Keratinocyte (primary cell): ENCODE data around the gene LMBR1. TPM values are rescaled to one million over a fixed set of nuclear protein-coding genes. Genes with fewer than 3 reads are reported as not detected.

Experiments used
- DNase-seq: peaks from one replicate; pipeline ENCODE4 v3.0.0-alpha.2; 2011; ENCODE audit warnings: low read depth, missing footprints, low spot score
- FAIRE-seq: peaks from 2 replicates; lab custom pipeline; 2011; peaks lifted over from hg19 to GRCh38; lab: Jason Lieb, UNC
- H2AFZ ChIP-seq: 2 replicates; pipeline ENCODE4 v1.6.0; 2012; ENCODE audit warnings: low read length, control low read depth, inconsistent platforms; ENCODE audit not compliant: control insufficient read depth
- H3K27ac ChIP-seq: 2 replicates; pipeline ENCODE4 v1.5.1; 2011; ENCODE audit warnings: low read length; ENCODE audit not compliant: control insufficient read depth, insufficient read depth
- H3K27me3 ChIP-seq: 3 replicates; pipeline ENCODE4 v1.6.0; 2011; ENCODE audit warnings: low read length; ENCODE audit not compliant: control insufficient read depth, insufficient read depth; ENCODE audit errors: extremely low read depth
- H3K36me3 ChIP-seq, 2 experiments: 2 replicates in 1 of 2; 3 replicates in 1 of 2; pipeline ENCODE4 v1.5.1; 2011; ENCODE audit warnings: low read length in 2 of 2, mild to moderate bottlenecking in 1 of 2; ENCODE audit not compliant: control insufficient read depth in 2 of 2, insufficient read depth in 2 of 2; ENCODE audit errors: extremely low read depth in 1 of 2
- H3K4me1 ChIP-seq: 3 replicates; pipeline ENCODE4 v1.5.1; 2011; ENCODE audit warnings: low read length; ENCODE audit not compliant: control insufficient read depth, insufficient read depth; ENCODE audit errors: extremely low read depth
- H3K4me2 ChIP-seq: 3 replicates; pipeline ENCODE4 v1.6.0; 2011; ENCODE audit warnings: low read depth, low read length; ENCODE audit not compliant: control insufficient read depth, insufficient read depth; ENCODE audit errors: extremely low read depth
- H3K4me3 ChIP-seq, 3 experiments: fragments of 200-600 bp in 1 of 3; sonication (generic) in 1 of 3; 2 replicates in 2 of 3; 3 replicates in 1 of 3; pipeline ENCODE4 v1.5.1; 2011 to 2016; ENCODE audit warnings: low read length in 3 of 3, mild to moderate bottlenecking in 3 of 3, control low read depth in 2 of 3, inconsistent platforms in 1 of 3, low read depth in 1 of 3, mixed read lengths in 1 of 3, mixed run types in 1 of 3, moderate library complexity in 1 of 3; ENCODE audit not compliant: control insufficient read depth in 2 of 3, insufficient read depth in 2 of 3; ENCODE audit errors: extremely low read depth in 1 of 3
- H3K79me2 ChIP-seq: 2 replicates; pipeline ENCODE4 v1.6.0; 2012; ENCODE audit warnings: low read length; ENCODE audit not compliant: control insufficient read depth, insufficient read depth
- H3K9ac ChIP-seq: 3 replicates; pipeline ENCODE4 v1.6.0; 2011; ENCODE audit warnings: low read length; ENCODE audit not compliant: control insufficient read depth, insufficient read depth; ENCODE audit errors: extremely low read depth
- H3K9me1 ChIP-seq: 3 replicates; pipeline ENCODE4 v1.6.0; 2011; ENCODE audit warnings: low read length; ENCODE audit not compliant: control insufficient read depth, insufficient read depth; ENCODE audit errors: extremely low read depth
- H3K9me3 ChIP-seq: 2 replicates; pipeline ENCODE4 v1.5.1; 2012; ENCODE audit warnings: low read depth, low read length; ENCODE audit not compliant: control insufficient read depth
- H4K20me1 ChIP-seq: 3 replicates; pipeline ENCODE4 v1.6.0; 2011; ENCODE audit warnings: low read length; ENCODE audit not compliant: control insufficient read depth, insufficient read depth; ENCODE audit errors: extremely low read depth
- EZH2 ChIP-seq: IDR thresholded peaks from one replicate; pipeline ENCODE4 v1.6.1; 2012; ENCODE audit warnings: inconsistent platforms, mild to moderate bottlenecking, low read length, moderate library complexity
- dilution Hi-C: fragments of 300-500 bp; cut with MboI; formaldehyde crosslinking; loops from one replicate; pipeline ENCODE4 v1.7.0; 2020; ENCODE audit warnings: low sequenced_read_pairs; ENCODE audit not compliant: extremely low pct_ligation_motif_present
- polyA plus RNA-seq, 5 experiments: library from polyadenylated mRNA; depleted of rRNA in 3 of 5; stranded (reverse) in 3 of 5; stranded (forward) in 1 of 5; unstranded in 1 of 5; fragments of >200 nt; gene quantifications; 1 replicate in 1 of 5; 2 replicates in 3 of 5; 3 replicates in 1 of 5; pipeline versions ENCODE4 v1.2.1 to v1.2.3, GENCODE V29; 2011 to 2012; ENCODE audit warnings: missing spikeins in 2 of 5, low read depth in 1 of 5, low replicate concordance in 1 of 5
- TF ChIP-seq, protein P1 (sequence below), 3 experiments: IDR thresholded peaks in 1 of 3; conservative IDR thresholded peaks in 1 of 3; optimal IDR thresholded peaks in 1 of 3; 2 replicates in 2 of 3; 3 replicates in 1 of 3; pipeline versions ENCODE3 to v1.5.1; 2011; ENCODE audit warnings: low read length in 3 of 3, mild to moderate bottlenecking in 3 of 3, moderate library complexity in 2 of 3, control low read depth in 1 of 3, inconsistent platforms in 1 of 3; ENCODE audit not compliant: insufficient read depth in 2 of 3; ENCODE audit errors: extremely low read depth in 1 of 3

Gene LMBR1
- polyA plus RNA-seq, 1 donor (not counting 4 experiments of a cell fraction or from before 2014, with no cell fraction given), result 30.2 TPM

DNA sequence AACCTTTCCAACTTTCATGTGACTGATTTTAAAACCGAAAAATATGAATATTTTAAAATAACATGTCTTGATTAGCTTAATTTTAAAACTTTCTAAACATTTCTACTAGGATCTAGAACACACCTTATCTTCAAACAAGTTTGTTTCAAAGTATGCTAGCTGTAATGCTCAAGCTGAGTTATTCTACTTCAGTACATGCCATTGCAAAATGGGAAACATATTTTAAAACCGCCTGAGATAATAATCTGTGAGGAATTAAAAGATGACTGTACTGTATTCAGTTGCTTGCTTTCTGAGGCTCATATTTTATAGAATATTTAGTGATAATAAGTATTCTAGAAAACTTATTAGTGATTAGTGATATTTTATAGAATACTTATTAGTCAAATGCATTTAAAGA, 99.6 kb downstream of the LMBR1 start:
- Histone ChIP-seq H4K20me1 (no peaks in the 10 kb centered on the region), H3K79me2 (no peaks in the 10 kb centered on the region), H3K27ac (no peak overlapping the region), H3K4me3 (no peak overlapping the region), H3K4me2 (no peak overlapping the region), H3K9me3 (no peaks in the 10 kb centered on the region), H2AFZ (no peak overlapping the region), H3K9me1 (no peaks in the 10 kb centered on the region), H3K36me3 (peaks cover 0 to 2% of the 10 kb centered on the region in 2 experiments), H3K27me3 (no peaks in the 10 kb centered on the region), H3K4me1 (no peaks in the 10 kb centered on the region), H3K9ac (no peak overlapping the region)
- DNase-seq (no peak), FAIRE-seq (no peak)
- TF ChIP-seq EZH2, result no peak
- TF ChIP-seq, protein P1, sequence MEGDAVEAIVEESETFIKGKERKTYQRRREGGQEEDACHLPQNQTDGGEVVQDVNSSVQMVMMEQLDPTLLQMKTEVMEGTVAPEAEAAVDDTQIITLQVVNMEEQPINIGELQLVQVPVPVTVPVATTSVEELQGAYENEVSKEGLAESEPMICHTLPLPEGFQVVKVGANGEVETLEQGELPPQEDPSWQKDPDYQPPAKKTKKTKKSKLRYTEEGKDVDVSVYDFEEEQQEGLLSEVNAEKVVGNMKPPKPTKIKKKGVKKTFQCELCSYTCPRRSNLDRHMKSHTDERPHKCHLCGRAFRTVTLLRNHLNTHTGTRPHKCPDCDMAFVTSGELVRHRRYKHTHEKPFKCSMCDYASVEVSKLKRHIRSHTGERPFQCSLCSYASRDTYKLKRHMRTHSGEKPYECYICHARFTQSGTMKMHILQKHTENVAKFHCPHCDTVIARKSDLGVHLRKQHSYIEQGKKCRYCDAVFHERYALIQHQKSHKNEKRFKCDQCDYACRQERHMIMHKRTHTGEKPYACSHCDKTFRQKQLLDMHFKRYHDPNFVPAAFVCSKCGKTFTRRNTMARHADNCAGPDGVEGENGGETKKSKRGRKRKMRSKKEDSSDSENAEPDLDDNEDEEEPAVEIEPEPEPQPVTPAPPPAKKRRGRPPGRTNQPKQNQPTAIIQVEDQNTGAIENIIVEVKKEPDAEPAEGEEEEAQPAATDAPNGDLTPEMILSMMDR (optimal IDR thresholded peaks at IDR 0.05 in 1 of 3, IDR thresholded peaks at IDR 0.05 in 1 of 3, conservative IDR thresholded peaks at IDR 0.05 in 1 of 3; ENCODE audit: extremely low read depth in 1 of 3, insufficient read depth in 2 of 3, low read length in 3 of 3), result no peak
- dilution Hi-C loops, result no loop called here

DNA sequence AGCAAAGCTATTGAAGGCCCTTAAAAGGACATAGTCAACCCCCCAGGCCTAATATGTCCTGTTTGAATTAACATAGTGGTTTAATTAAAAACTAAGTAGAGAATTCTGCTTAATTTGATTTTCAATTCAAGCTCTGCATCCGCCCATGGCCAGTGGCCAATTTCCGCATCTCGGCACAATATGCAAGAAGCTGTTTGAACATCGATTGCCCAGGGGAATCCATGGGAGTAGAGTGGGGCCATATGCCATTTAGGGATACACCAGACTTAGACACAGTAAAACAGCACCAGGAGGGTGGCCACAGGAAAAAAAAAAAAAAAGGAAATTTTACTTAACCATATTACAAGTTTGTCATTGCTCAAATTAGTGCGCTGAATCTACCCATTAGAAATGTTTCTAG, 100.4 kb downstream of the LMBR1 start:
- H3K9ac ChIP-seq, result no peak overlapping the region
- dilution Hi-C loops, result no loop called here
- FAIRE-seq (no peak), DNase-seq (no peak)
- H2AFZ ChIP-seq, result no peak overlapping the region
- peaks cover 0 to 2% of the 10 kb centered on the region in 2 experiments for H3K36me3 ChIP-seq
- no peak overlapping the region for H3K27ac ChIP-seq
- no peaks in the 10 kb centered on the region for H3K4me1 ChIP-seq
- no peak overlapping the region for H3K4me3 ChIP-seq
- no peaks in the 10 kb centered on the region for H3K27me3 ChIP-seq
- TF ChIP-seq, protein P1 (optimal IDR thresholded peaks at IDR 0.05 in 1 of 3, IDR thresholded peaks at IDR 0.05 in 1 of 3, conservative IDR thresholded peaks at IDR 0.05 in 1 of 3; ENCODE audit: extremely low read depth in 1 of 3, insufficient read depth in 2 of 3, low read length in 3 of 3), result no peak
- TF ChIP-seq EZH2, result no peak
- no peaks in the 10 kb centered on the region for H3K9me1 ChIP-seq
- no peak overlapping the region for H3K4me2 ChIP-seq
- no peaks in the 10 kb centered on the region for H3K79me2 ChIP-seq
- no peaks in the 10 kb centered on the region for H4K20me1 ChIP-seq
- no peaks in the 10 kb centered on the region for H3K9me3 ChIP-seq
